Progenitor cell of endocrine pancreas (in vitro differentiated cells): Measurements from ENCODE around the gene CAAP1. TPM values are rescaled to one million over a fixed set of nuclear protein-coding genes. Genes with fewer than 3 reads are reported as not detected.

ENCODE experiments used
- DNase-seq: peaks from one replicate; pipeline ENCODE4 v3.0.0; 2021; ENCODE audit warnings: low spot score; ENCODE audit not compliant: unreplicated experiment
- H3K27ac Mint-ChIP-seq: 2 replicates; pipeline ENCODE4 v1.8.0; 2021; ENCODE audit warnings: mild to moderate bottlenecking, moderate library complexity, mixed read lengths
- H3K27me3 Mint-ChIP-seq: 2 replicates; pipeline ENCODE4 v1.8.0; 2021; ENCODE audit warnings: mixed read lengths
- H3K36me3 Mint-ChIP-seq: 2 replicates; pipeline ENCODE4 v1.8.0; 2022; ENCODE audit warnings: mixed read lengths; ENCODE audit not compliant: insufficient read depth
- H3K4me1 Mint-ChIP-seq: 2 replicates; pipeline ENCODE4 v1.8.0; 2021; ENCODE audit warnings: low read depth, mixed read lengths
- H3K4me3 Mint-ChIP-seq: 2 replicates; pipeline ENCODE4 v1.8.0; 2021; ENCODE audit warnings: low read depth, mild to moderate bottlenecking, moderate library complexity, mixed read lengths
- H3K9me3 Mint-ChIP-seq: 2 replicates; pipeline ENCODE4 v1.8.0; 2021; ENCODE audit warnings: low read depth, mixed read lengths
- total RNA-seq: library from RNA; stranded (reverse); gene quantifications from 2 replicates; pipeline ENCODE4 v1.2.1, GENCODE V29; 2021
- TF ChIP-seq, protein P1 (sequence below): fragments of 200-600 bp; sonication (generic); IDR thresholded peaks from one replicate; pipeline ENCODE4 v1.5.0; 2021; ENCODE audit warnings: antibody characterized with exemption, mild to moderate bottlenecking; ENCODE audit not compliant: unreplicated experiment

Gene CAAP1
- total RNA-seq, 1 donor from 2014 or later = 25.1 TPM

DNA sequence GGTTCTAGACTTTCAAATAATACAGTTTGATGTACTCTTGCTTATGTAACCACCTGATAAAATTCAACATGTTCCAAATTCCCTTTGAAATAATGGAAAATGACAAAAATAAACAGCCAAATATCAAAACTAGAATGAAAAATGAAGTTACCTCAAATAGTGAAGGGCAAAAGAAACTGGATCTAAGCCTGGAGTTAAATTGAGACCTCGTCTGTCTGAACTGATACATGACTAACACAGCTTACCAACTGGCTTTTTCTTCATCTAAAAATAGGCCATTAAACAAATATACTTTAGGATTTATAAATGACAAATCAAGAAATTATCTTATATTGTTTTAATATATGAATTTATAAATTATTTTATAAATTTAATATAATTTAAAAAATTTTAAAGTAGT is 12.1 kb upstream of the CAAP1 start:
- Mint-ChIP-seq H3K27me3 (no peaks in the 10 kb centered on the region), H3K36me3 (peaks cover 19% of the 10 kb centered on the region), H3K4me3 (no peak overlapping the region)

DNA sequence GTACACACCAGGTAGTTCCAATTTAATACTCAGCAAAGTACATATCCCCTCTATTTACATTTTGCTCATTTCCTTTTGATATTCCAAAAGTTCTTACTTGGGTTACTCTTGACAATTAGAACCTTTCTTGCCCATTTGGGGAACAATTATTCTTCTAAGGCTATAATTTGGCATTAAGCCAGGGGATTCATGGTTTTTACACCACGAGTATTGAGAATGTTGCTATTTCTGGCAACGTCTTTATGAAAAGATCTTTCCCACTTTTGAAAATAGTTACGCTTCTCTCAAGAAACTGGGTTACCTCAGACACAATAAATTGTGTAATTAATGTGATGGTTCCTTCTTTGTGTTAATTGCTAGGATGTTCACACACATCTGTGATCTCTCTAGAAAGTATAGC is 11.5 kb upstream of the CAAP1 start:
- TF ChIP-seq, protein P1, sequence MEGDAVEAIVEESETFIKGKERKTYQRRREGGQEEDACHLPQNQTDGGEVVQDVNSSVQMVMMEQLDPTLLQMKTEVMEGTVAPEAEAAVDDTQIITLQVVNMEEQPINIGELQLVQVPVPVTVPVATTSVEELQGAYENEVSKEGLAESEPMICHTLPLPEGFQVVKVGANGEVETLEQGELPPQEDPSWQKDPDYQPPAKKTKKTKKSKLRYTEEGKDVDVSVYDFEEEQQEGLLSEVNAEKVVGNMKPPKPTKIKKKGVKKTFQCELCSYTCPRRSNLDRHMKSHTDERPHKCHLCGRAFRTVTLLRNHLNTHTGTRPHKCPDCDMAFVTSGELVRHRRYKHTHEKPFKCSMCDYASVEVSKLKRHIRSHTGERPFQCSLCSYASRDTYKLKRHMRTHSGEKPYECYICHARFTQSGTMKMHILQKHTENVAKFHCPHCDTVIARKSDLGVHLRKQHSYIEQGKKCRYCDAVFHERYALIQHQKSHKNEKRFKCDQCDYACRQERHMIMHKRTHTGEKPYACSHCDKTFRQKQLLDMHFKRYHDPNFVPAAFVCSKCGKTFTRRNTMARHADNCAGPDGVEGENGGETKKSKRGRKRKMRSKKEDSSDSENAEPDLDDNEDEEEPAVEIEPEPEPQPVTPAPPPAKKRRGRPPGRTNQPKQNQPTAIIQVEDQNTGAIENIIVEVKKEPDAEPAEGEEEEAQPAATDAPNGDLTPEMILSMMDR = no peak
- Mint-ChIP-seq H3K4me3 (no peak overlapping the region), H3K4me1 (no peaks in the 10 kb centered on the region), H3K27ac (no peak overlapping the region), H3K9me3 (no peaks in the 10 kb centered on the region), H3K27me3 (no peaks in the 10 kb centered on the region), H3K36me3 (peaks cover 16% of the 10 kb centered on the region)
- DNase-seq = no peak

More for the DNA sequence above, 12.1 kb upstream of the CAAP1 start:
- H3K27ac Mint-ChIP-seq = no peak overlapping the region
- no peaks in the 10 kb centered on the region for H3K4me1 Mint-ChIP-seq
- TF ChIP-seq, protein P1 = no peak
- no peak for DNase-seq
- H3K9me3 Mint-ChIP-seq = no peaks in the 10 kb centered on the region

DNA sequence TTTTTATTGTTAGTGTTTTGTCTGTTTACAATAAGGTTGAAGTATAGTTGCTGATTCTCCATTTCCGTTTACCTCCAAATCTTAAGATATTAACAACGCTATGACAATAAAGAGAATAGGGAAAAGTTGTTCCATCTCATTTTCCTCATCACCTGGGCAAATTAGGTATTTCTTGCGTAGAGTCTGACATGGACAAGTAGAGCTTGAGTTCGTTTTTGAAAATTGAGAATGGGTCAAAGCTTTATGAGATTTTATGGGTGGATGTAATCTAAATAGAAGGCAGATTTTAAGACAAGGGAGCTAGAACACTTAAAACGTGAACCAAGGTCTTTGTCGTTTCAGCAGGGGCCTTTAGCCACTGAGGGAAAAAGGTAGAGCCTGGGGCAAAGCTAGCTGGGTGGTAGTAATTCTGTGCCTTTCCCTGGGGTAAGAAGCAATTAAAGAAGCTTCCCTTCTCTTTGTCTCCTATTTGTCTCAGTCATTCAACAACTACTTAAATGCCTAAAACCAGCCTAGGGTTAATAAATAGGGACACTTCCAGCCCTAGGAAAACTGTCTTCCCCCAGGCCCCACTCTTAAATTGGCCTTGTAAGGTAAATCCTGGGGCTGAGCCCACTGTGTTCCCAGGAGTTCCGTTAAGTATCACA is 551 bp upstream of the CAAP1 start:
- H3K9me3 Mint-ChIP-seq = peaks cover 6% of the 10 kb centered on the region
- no peak for DNase-seq
- TF ChIP-seq, protein P1 = no peak
- H3K27me3 Mint-ChIP-seq = no peaks in the 10 kb centered on the region
- peaks cover 10% of the 10 kb centered on the region for H3K4me1 Mint-ChIP-seq
- H3K27ac Mint-ChIP-seq = peak overlapping the region; percentile 99
- peaks cover 5% of the 10 kb centered on the region for H3K36me3 Mint-ChIP-seq
- peak overlapping the region; percentile 99 for H3K4me3 Mint-ChIP-seq

DNA sequence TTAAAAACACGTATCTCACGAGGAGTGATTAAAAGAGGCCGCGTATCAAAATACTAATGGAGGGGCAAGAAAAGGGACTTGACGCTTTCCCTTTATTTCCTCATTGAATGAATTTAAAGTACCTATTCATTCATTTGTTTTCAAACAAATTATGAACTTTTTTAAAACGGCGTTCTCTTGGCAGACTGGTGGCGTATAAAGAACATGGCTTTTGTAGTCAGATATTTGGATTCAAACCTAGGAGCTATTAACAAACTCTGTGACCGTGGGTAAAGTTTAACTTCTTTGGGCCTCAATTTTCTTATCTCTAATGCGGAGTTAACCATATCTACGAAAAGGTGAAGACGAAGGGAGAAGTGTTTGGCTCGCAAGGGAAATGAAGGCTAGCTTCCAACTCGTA is 876 bp downstream of the CAAP1 start:
- Mint-ChIP-seq H3K4me1 (peaks cover 10% of the 10 kb centered on the region), H3K4me3 (peak overlapping the region; percentile 99), H3K27ac (peak overlapping the region; percentile 99), H3K36me3 (peaks cover 5% of the 10 kb centered on the region), H3K27me3 (no peaks in the 10 kb centered on the region), H3K9me3 (peaks cover 6% of the 10 kb centered on the region)
- DNase-seq = no peak
- TF ChIP-seq, protein P1 = no peak

DNA sequence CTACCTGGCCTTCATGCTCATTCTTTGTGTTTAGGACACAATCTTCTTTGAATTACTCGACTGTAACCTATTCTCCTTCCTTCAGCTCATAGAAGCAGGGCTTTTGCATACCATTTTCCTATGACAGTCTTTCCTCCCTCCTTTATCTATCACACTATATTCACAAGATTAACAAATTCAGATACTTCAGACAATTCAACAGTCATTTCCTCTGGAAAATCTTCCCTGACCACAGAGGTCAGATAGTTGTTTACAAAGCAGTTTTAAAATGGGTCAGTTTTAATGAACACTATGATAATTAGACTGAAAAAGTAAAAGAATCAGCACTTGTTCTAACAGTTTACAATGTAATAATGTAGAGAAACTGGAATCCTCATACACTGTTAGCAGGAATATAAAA is 4.3 kb downstream of the CAAP1 start:
- Mint-ChIP-seq H3K4me1 (peaks cover 10% of the 10 kb centered on the region), H3K27ac (no peak overlapping the region), H3K4me3 (no peak overlapping the region), H3K36me3 (peaks cover 14% of the 10 kb centered on the region), H3K27me3 (no peaks in the 10 kb centered on the region), H3K9me3 (peaks cover 1% of the 10 kb centered on the region)
- no peak for DNase-seq
- TF ChIP-seq, protein P1 = no peak
